A549 (cell line): ENCODE data around the gene PARP9.

Experiments
- CEBPB ChIP-seq, 2 experiments: fragments of >200 bp in 1 of 2; sonication (Bioruptor Twin) in 1 of 2; formaldehyde crosslinking in 1 of 2; IDR thresholded peaks; 2 replicates each; pipeline ENCODE4 v1.6.1; 2012 to 2016
- GATA3 ChIP-seq: IDR thresholded peaks from 2 replicates; pipeline ENCODE4 v1.6.1; 2012; ENCODE audit warnings: borderline replicate concordance
- JUNB ChIP-seq: fragments of >200 bp; sonication (Bioruptor Twin); formaldehyde crosslinking; IDR thresholded peaks from 2 replicates; pipeline ENCODE4 v1.6.1; 2016
- KDM1A ChIP-seq: fragments of 200-600 bp; sonication (generic); IDR thresholded peaks from 2 replicates; pipeline ENCODE4 v1.6.1; 2016; ENCODE audit warnings: low read depth, mild to moderate bottlenecking
- MAFK ChIP-seq: fragments of 450-650 bp; IDR thresholded peaks from 2 replicates; pipeline ENCODE4 v1.6.1; 2014; ENCODE audit not compliant: partially characterized antibody
- MYC ChIP-seq: IDR thresholded peaks from 2 replicates; pipeline ENCODE4 v1.6.1; 2012; ENCODE audit warnings: mild to moderate bottlenecking, inconsistent platforms, low read length, improper control_type of control experiment, borderline replicate concordance
- POLR2A ChIP-seq: IDR thresholded peaks from 2 replicates; pipeline ENCODE4 v1.6.1; 2012; ENCODE audit warnings: mild to moderate bottlenecking, low read length
- RAD21 ChIP-seq, 2 experiments: fragments of >200 bp in 1 of 2; sonication (Bioruptor Twin) in 1 of 2; formaldehyde crosslinking in 1 of 2; IDR thresholded peaks in 1 of 2; conservative IDR thresholded peaks in 1 of 2; 2 replicates in 1 of 2; 3 replicates in 1 of 2; pipeline ENCODE4 v1.6.1; 2012 to 2018; ENCODE audit warnings: inconsistent platforms in 1 of 2
- TF ChIP-seq, protein P1 (sequence below): fragments of >200 bp; sonication (Bioruptor Twin); formaldehyde crosslinking; IDR thresholded peaks from 3 replicates; pipeline ENCODE4 v1.5.1; 2016

GRCh38 chr3:122515870-122516269, 48.2 kb downstream of the PARP9 start:
- TF ChIP-seq, protein P1, sequence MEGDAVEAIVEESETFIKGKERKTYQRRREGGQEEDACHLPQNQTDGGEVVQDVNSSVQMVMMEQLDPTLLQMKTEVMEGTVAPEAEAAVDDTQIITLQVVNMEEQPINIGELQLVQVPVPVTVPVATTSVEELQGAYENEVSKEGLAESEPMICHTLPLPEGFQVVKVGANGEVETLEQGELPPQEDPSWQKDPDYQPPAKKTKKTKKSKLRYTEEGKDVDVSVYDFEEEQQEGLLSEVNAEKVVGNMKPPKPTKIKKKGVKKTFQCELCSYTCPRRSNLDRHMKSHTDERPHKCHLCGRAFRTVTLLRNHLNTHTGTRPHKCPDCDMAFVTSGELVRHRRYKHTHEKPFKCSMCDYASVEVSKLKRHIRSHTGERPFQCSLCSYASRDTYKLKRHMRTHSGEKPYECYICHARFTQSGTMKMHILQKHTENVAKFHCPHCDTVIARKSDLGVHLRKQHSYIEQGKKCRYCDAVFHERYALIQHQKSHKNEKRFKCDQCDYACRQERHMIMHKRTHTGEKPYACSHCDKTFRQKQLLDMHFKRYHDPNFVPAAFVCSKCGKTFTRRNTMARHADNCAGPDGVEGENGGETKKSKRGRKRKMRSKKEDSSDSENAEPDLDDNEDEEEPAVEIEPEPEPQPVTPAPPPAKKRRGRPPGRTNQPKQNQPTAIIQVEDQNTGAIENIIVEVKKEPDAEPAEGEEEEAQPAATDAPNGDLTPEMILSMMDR, result no peak
- TF ChIP-seq RAD21 (conservative IDR thresholded peaks at IDR 0.05 in 1 of 2, IDR thresholded peaks at IDR 0.05 in 1 of 2) (no peak), KDM1A (no peak), CEBPB (IDR thresholded peaks at IDR 0.05) (no peak), MYC (no peak), POLR2A (no peak), MAFK (peak; percentile 32), JUNB (no peak), GATA3 (no peak)
